Transverse colon (tissue), 4 donors: ENCODE results near the gene ARHGAP32. TPM values are rescaled to one million over a fixed set of nuclear protein-coding genes. Genes with fewer than 3 reads are reported as not detected.

Experiments used
- DNase-seq: peaks from one replicate; pipeline ENCODE4 v3.0.0-alpha.2; 2019
- H3K27ac ChIP-seq, 4 donors: fragments of 200-600 bp; sonication (generic); 2 replicates each; pipeline ENCODE4 v1.5.1; 2016 to 2018; ENCODE audit warnings: inconsistent platforms in 4 of 4
- H3K27me3 ChIP-seq: fragments of 200-600 bp; sonication (generic); 2 replicates; pipeline ENCODE4 v1.5.1; 2017; ENCODE audit warnings: inconsistent platforms
- H3K36me3 ChIP-seq, 4 donors: fragments of 200-600 bp; sonication (generic); 2 replicates each; pipeline ENCODE4 v1.5.1; 2017 to 2019; ENCODE audit warnings: inconsistent platforms in 4 of 4
- H3K4me1 ChIP-seq, 4 donors: fragments of 200-600 bp; sonication (generic); 2 replicates each; pipeline ENCODE4 v1.5.1; 2017 to 2020; ENCODE audit warnings: inconsistent platforms in 4 of 4
- H3K4me3 ChIP-seq, 4 donors: fragments of 200-600 bp; sonication (generic); 1 replicate in 1 of 4; 2 replicates in 3 of 4; pipeline versions ENCODE4 v1.5.1 to v1.6.1; 2017 to 2019; ENCODE audit warnings: inconsistent platforms in 4 of 4
- H3K9me3 ChIP-seq, 2 donors: fragments of 200-600 bp; sonication (generic); 2 replicates each; pipeline ENCODE4 v1.5.1; 2017 to 2019; ENCODE audit warnings: inconsistent platforms in 2 of 2
- EP300 ChIP-seq: sonication (generic); formaldehyde crosslinking; IDR thresholded peaks from one replicate; pipeline ENCODE4 v1.6.1; 2017; ENCODE audit warnings: antibody characterized with exemption, low read depth
- POLR2A ChIP-seq: fragments of 450-650 bp; IDR thresholded peaks from one replicate; pipeline ENCODE4 v1.6.1; 2016; ENCODE audit warnings: antibody characterized with exemption, mild to moderate bottlenecking, moderate library complexity
- POLR2AphosphoS5 ChIP-seq, 3 donors: sonication (generic); formaldehyde crosslinking; IDR thresholded peaks; one replicate each; pipeline ENCODE4 v1.6.1; 2016; ENCODE audit warnings: antibody characterized with exemption in 3 of 3
- WGBS, 2 donors: methylation state at CpG; one replicate each; pipeline ENCODE4 v1.1.5; 2018; ENCODE audit warnings: low coverage in 1 of 2; 5-methylcytosine and 5-hydroxymethylcytosine counted together
- in situ Hi-C, 4 donors: fragments of 200-750 bp; cut with MboI; loops; one replicate each; pipeline versions ENCODE4 v1.15.0 to v1.15.1; 2017; ENCODE audit warnings: low sequenced_read_pairs in 3 of 4, low pct_ligation_motif_present in 1 of 4, low pct_unique_long_range_greater_than_20kb in 1 of 4
- intact Hi-C: fragments of 100-400 bp; cut with DNase I; formaldehyde crosslinking; loops from one replicate; pipeline ENCODE4 v1.15.1; 2023; ENCODE audit warnings: low total_unique reads
- total RNA-seq, 4 donors: library from RNA; depleted of rRNA; stranded (reverse); fragments of >200 nt; gene quantifications; one replicate each; pipeline ENCODE4 v1.1.0, GENCODE V29; 2016
- TF ChIP-seq, protein P1 (sequence below), 5 experiments: fragments of 200-600 bp in 3 of 5; fragments of 450-650 bp in 2 of 5; sonication (generic) in 3 of 5; IDR thresholded peaks; 1 replicate in 2 of 5; 2 replicates in 3 of 5; pipeline ENCODE4 v1.5.1; 2016 to 2017; ENCODE audit warnings: antibody characterized with exemption in 5 of 5, inconsistent platforms in 3 of 5, mild to moderate bottlenecking in 2 of 5, moderate library complexity in 1 of 5

ARHGAP32 gene
- total RNA-seq, 4 donors from 2014 or later = 66.9 to 86.9 (median 74.8) TPM

DNA sequence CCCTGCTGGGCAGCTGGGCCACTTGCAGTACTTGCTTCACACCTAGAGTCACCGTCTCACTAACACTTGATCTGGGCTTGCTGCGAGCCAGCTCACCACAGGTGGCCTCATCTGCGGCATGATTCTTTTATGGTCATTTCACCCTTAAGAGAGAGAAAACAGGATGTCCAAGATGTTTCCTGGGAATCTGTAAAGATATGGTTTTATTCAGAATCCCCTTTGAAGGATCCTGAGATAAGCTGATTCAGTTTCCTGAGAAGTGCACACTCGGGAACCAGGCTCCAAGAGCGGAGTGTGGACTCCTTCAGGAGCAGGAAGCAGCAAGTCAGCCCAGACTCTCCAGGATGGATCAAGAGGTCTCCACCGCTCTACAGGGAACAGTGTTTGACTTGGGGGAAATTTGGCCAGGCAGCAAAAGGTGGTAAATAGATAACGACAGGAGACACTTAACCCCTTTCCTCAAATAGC is 227.6 kb downstream of the ARHGAP32 start:
- whole genome bisulfite sequencing, 2 donors = 77 to 87% methylated on average over 2 to 7 of the region's 7 CpGs
- Histone ChIP-seq H3K27me3 (no peaks in the 10 kb centered on the region), H3K36me3 (peaks cover 0 to 7% (median 3%) of the 10 kb centered on the region in 4 donors), H3K4me3 (no peak overlapping the region), H3K9me3 (no peaks in the 10 kb centered on the region), H3K27ac (no peak overlapping the region), H3K4me1 (no peaks in the 10 kb centered on the region)
- no peak for DNase-seq
- TF ChIP-seq POLR2AphosphoS5 (IDR thresholded peaks at IDR 0.05) = no peak
- no peak for TF ChIP-seq EP300
- TF ChIP-seq, protein P1, sequence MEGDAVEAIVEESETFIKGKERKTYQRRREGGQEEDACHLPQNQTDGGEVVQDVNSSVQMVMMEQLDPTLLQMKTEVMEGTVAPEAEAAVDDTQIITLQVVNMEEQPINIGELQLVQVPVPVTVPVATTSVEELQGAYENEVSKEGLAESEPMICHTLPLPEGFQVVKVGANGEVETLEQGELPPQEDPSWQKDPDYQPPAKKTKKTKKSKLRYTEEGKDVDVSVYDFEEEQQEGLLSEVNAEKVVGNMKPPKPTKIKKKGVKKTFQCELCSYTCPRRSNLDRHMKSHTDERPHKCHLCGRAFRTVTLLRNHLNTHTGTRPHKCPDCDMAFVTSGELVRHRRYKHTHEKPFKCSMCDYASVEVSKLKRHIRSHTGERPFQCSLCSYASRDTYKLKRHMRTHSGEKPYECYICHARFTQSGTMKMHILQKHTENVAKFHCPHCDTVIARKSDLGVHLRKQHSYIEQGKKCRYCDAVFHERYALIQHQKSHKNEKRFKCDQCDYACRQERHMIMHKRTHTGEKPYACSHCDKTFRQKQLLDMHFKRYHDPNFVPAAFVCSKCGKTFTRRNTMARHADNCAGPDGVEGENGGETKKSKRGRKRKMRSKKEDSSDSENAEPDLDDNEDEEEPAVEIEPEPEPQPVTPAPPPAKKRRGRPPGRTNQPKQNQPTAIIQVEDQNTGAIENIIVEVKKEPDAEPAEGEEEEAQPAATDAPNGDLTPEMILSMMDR (IDR thresholded peaks at IDR 0.05) = no peak
- no peak for TF ChIP-seq POLR2A
- in situ Hi-C loops (no loop called here), intact Hi-C loops (no loop called here)

DNA sequence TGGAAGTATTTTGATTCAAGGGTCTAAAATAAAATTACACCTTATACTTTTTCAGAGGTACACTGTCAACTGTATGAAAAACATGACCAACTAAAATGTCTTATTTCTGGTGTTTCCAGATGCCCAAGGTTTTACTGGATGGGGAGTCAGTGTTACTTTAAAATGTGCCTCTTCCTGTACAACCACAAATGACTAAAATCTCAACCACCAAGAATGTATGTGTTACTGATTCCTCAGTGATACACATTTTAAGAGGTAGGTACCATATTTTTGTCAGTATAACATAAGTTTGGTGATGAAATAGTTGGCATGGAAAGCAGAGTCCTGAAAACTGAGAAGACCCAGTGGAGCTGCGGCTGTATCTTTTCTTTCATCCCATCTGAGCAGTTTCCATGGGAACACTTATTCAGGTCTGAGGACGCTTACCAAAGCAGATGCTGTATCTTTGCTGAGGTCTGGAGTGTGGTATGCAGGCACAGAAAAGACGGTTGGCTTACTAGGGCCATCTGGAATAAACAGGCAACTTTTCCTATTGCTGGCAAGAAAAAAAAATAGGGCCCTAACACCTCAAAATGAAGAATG is 228.3 kb downstream of the ARHGAP32 start:
- TF ChIP-seq EP300 = no peak
- TF ChIP-seq POLR2AphosphoS5 (IDR thresholded peaks at IDR 0.05) = no peak
- TF ChIP-seq, protein P1 (IDR thresholded peaks at IDR 0.05) = no peak
- TF ChIP-seq POLR2A = no peak
- 84 to 92% methylated on average over 2 to 3 of the region's 3 CpGs for WGBS, 2 donors
- in situ Hi-C loops = no loop called here
- Histone ChIP-seq H3K36me3 (peaks cover 0 to under 1% (median 0%) of the 10 kb centered on the region in 4 donors), H3K9me3 (no peaks in the 10 kb centered on the region), H3K4me3 (no peak overlapping the region), H3K4me1 (no peaks in the 10 kb centered on the region), H3K27ac (no peak overlapping the region), H3K27me3 (no peaks in the 10 kb centered on the region)
- intact Hi-C loops = no loop called here
- DNase-seq = no peak

- TF ChIP-seq POLR2A = no peak
- TF ChIP-seq, protein P1 (IDR thresholded peaks at IDR 0.05) = no peak
- 85 to 91% methylated on average over 5 of the region's 5 CpGs for WGBS, 2 donors
- intact Hi-C loops (no loop called here), in situ Hi-C loops (no loop called here)
- Histone ChIP-seq H3K27ac (no peak overlapping the region), H3K27me3 (no peaks in the 10 kb centered on the region), H3K36me3 (no peaks in the 10 kb centered on the region), H3K9me3 (no peaks in the 10 kb centered on the region), H3K4me3 (no peak overlapping the region), H3K4me1 (no peaks in the 10 kb centered on the region)
- DNase-seq = no peak
Observed at GRCh38 chr11:128962896-128963295, 229.2 kb downstream of the ARHGAP32 start.

DNA sequence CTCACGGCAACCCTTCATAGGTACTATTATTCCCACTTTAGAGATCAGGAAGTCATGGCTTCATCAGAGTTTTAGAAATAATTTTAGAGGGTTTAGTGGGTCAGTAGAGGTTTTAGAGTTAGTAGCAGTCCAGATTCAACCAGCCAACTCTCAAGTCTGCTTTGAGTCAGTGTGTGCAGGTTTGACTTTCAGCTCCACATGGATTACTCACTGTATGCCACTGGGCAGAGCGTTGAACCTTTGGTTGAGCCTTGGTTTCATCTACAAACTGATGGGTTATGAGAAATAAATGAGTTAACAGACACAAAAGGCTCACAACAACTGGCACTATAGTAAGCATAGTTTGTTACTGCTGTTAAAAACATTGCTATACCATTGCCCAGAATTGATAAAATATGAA is 230.5 kb downstream of the ARHGAP32 start:
- H3K27me3 ChIP-seq = no peaks in the 10 kb centered on the region
- no peaks in the 10 kb centered on the region for H3K9me3 ChIP-seq
- in situ Hi-C loops = no loop called here
- DNase-seq = no peak
- H3K4me1 ChIP-seq = no peaks in the 10 kb centered on the region
- 88 to 100% methylated on average over 1 to 2 of the region's 2 CpGs for WGBS, 2 donors
- intact Hi-C loops = no loop called here
- no peaks in the 10 kb centered on the region for H3K36me3 ChIP-seq
- H3K27ac ChIP-seq = no peak overlapping the region
- TF ChIP-seq POLR2A = no peak
- H3K4me3 ChIP-seq = no peak overlapping the region

DNA sequence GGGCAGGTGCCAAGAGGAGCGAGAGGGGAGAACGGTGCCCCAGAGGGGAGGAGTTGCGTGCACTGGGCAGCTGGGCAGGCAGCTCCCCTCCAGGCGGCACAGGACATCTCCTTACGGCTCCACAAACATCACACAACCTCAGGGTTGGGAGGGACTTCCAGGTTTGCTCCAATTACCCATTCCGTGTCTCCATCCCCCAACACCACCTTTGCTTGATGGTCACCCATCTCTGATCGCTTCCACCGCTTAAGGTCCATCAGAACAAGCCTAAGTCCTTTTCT is 235.0 kb downstream of the ARHGAP32 start:
- Histone ChIP-seq H3K27ac (no peak overlapping the region), H3K4me1 (no peaks in the 10 kb centered on the region), H3K9me3 (no peaks in the 10 kb centered on the region), H3K36me3 (no peaks in the 10 kb centered on the region), H3K4me3 (no peak overlapping the region), H3K27me3 (no peaks in the 10 kb centered on the region)
- TF ChIP-seq POLR2AphosphoS5 (IDR thresholded peaks at IDR 0.05) (no peak), EP300 (no peak), POLR2A (no peak)
- TF ChIP-seq, protein P1 (IDR thresholded peaks at IDR 0.05) = no peak
- in situ Hi-C loops = loop anchor here in 2 of 4 donors (10.0 kb wide), 1 partner anchor 72 kb away; no protein-coding TSS in a partner anchor
- intact Hi-C loops = no loop called here
- DNase-seq = no peak
- WGBS, 2 donors = 75 to 77% methylated on average over 5 to 8 of the region's 8 CpGs
